HG03095 (cell line): ENCODE data around the gene SLC6A7.

Experiments used
- ATAC-seq: cut with Tn5 transposase; IDR thresholded peaks from one replicate; pipeline ENCODE4 v1.9.1; 2021; ENCODE audit warnings: moderate library complexity; ENCODE audit not compliant: unreplicated experiment

The SLC6A7 gene

GRCh38 chr5:150155258-150156026, 34.4 kb upstream of the SLC6A7 start, which contains the start of gene PDGFRB:
PDGFRB (minus strand) TSS chr5:150155845; CDS start chr5:150137047, 18,798 bp downstream.
- no peak for ATAC-seq

- ATAC-seq = no peak
These were observed 33.9 kb upstream of the SLC6A7 start for GRCh38 chr5:150156027-150156368.

- ATAC-seq = no peak
These were observed 33.3 kb upstream of the SLC6A7 start for GRCh38 chr5:150156540-150156939.

- no peak for ATAC-seq
These were observed 32.7 kb upstream of the SLC6A7 start for GRCh38 chr5:150157168-150157567.

- ATAC-seq = no peak
These were observed 31.5 kb upstream of the SLC6A7 start for GRCh38 chr5:150158170-150158949.

- ATAC-seq = no peak
These were observed 30.8 kb upstream of the SLC6A7 start for GRCh38 chr5:150159031-150159430.

- no peak for ATAC-seq
These were observed 30.1 kb upstream of the SLC6A7 start for GRCh38 chr5:150159741-150160179.

GRCh38 chr5:150160448-150161081, 29.3 kb upstream of the SLC6A7 start:
- ATAC-seq = no peak

- peak; percentile 61 for ATAC-seq
These were observed 28.4 kb upstream of the SLC6A7 start for GRCh38 chr5:150161242-150162141.

GRCh38 chr5:150162142-150162513, 27.7 kb upstream of the SLC6A7 start:
- no peak for ATAC-seq

- ATAC-seq = no peak
These were observed 26.8 kb upstream of the SLC6A7 start for GRCh38 chr5:150163035-150163434.

GRCh38 chr5:150163547-150164059, 26.3 kb upstream of the SLC6A7 start:
- no peak for ATAC-seq

GRCh38 chr5:150164211-150164980, 25.5 kb upstream of the SLC6A7 start:
- no peak for ATAC-seq

- no peak for ATAC-seq
These were observed 23.7 kb upstream of the SLC6A7 start for GRCh38 chr5:150166037-150166649.

GRCh38 chr5:150166650-150167511, 23.0 kb upstream of the SLC6A7 start, which contains the start of gene CDX1:
CDX1 (plus strand) TSS chr5:150166778; CDS start chr5:150166877, 99 bp downstream.
- ATAC-seq = no peak

GRCh38 chr5:150167512-150167850, 22.4 kb upstream of the SLC6A7 start:
- no peak for ATAC-seq

GRCh38 chr5:150167908-150168307, 22.0 kb upstream of the SLC6A7 start:
- ATAC-seq = no peak

- ATAC-seq = no peak
These were observed 21.0 kb upstream of the SLC6A7 start for GRCh38 chr5:150168864-150169263.
